K562 (cell line): ENCODE measurements around the gene MAD1L1.

Experiments used
- BACH1 ChIP-seq: fragments of 200-800 bp; sonication (Bioruptor generic); IDR thresholded peaks from 2 replicates; pipeline ENCODE4 v1.6.1; 2016; ENCODE audit warnings: missing genetic modification characterization, missing compliant biosample characterization
- ID3 ChIP-seq, 2 experiments: fragments of 250-450 bp in 1 of 2; fragments of 450-650 bp in 1 of 2; sonication (Bioruptor Pico) in 1 of 2; IDR thresholded peaks; 2 replicates each; pipeline versions ENCODE4 v1.6.1 to v1.8.0; 2016 to 2021; ENCODE audit warnings: mild to moderate bottlenecking in 2 of 2, moderate library complexity in 2 of 2, missing compliant biosample characterization in 1 of 2, missing genetic modification characterization in 1 of 2
- TF ChIP-seq, protein P1 (sequence below), 2 experiments: fragments of 450-650 bp in 1 of 2; sonication (generic) in 1 of 2; formaldehyde crosslinking; conservative IDR thresholded peaks; 2 replicates each; pipeline versions ENCODE4 v1.4.0 to v1.8.1; 2020 to 2022; ENCODE audit warnings: mild to moderate bottlenecking in 1 of 2, missing genetic modification reagents in 1 of 2

DNA sequence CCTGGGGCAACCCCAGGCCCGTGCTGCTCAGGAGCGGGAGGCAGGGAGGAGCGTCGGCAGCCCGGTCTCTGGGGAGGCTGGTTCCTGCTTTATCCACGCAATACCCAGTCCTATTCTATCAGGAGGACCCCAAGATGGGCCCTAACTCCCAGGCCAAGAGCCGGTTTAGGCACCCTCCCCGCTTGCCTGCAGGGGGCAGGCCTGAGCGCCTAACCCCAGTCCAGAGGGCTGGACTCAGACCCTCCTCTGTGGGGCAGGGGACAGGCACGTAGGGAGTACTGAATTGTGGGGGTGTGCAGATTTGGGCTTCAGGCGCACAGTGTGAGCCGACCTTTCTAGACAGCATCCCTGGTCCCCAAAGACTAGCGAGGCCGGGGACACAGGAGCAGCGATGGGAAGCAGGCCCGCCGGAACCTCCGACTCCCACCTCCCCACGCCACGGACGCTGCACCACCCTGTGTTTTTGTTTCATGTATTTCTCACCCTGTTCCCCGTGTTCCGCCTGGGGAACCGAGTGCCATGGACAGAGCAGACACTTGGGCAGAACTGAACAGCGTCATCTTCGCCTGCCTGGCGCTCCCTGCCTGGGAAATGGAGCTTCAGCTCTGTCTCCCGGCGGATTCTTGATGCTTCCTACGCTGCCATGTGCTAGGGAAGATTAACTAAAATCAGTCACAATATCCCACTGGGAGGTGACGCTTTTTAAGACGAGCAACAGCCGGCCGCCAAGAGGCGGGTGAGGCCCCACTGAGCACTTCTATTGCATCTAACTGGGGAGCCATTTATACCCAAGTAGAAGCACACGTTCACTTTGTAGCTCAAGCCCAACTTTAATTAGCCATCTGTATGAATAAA lies 14.6 kb upstream of the MAD1L1 start:
- no peak for TF ChIP-seq ID3 (CRISPR knock-in tag; IDR thresholded peaks at IDR 0.05)
- TF ChIP-seq ID3 (tag; IDR thresholded peaks at IDR 0.05), result no peak
- TF ChIP-seq, protein P1, sequence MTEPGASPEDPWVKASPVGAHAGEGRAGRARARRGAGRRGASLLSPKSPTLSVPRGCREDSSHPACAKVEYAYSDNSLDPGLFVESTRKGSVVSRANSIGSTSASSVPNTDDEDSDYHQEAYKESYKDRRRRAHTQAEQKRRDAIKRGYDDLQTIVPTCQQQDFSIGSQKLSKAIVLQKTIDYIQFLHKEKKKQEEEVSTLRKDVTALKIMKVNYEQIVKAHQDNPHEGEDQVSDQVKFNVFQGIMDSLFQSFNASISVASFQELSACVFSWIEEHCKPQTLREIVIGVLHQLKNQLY (CRISPR knock-in tag; conservative IDR thresholded peaks at IDR 0.05), result no peak
- TF ChIP-seq BACH1 (tag), result no peak
